Measurements from ENCODE around the gene TMPRSS3. TPM values are rescaled to one million over a fixed set of nuclear protein-coding genes. Genes with fewer than 3 reads are reported as not detected.
A peak's percentile ranks its signal among the peaks of the same experiment; 100 is the strongest.

The TMPRSS3 gene
- polyA plus RNA-seq, 1 of the 3 experiments (the other 2 are of a cell fraction): not detected

DNA sequence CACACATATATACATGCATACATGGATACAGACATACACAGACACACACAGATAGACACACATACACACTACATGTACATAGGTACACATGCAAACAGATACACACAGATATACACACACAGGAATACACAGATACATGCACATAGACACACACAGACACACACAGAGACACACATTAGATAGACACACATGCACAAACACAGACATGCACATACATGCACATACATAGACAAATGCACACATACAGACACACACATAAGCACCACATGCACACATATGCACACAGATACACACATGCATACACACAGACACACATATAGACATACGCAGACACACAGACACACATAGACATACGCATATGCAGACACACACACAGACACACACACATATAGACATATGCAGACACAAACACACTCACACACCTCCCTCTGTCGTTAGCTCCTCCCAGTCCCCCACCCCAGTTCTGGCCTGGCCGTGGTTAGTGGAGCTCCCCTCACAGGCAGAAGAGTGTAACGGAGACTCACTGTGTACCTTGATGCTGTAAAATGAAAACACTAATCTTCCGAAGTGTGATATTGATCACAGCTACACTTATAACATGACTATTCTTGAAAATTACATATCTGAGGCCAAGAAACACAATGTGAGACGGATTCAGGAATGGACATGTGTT lies 15.5 kb upstream of the TMPRSS3 start:
- DNase-seq: peak; percentile 47
- H3K4me1 ChIP-seq (ENCODE audit: control insufficient read depth in 1 of 2, insufficient read depth in 2 of 2, low read depth in 1 of 2, low read length in 1 of 2): no peaks in the 10 kb centered on the region
- H2AFZ ChIP-seq (ENCODE audit: low read depth): no peak overlapping the region
- no peaks in the 10 kb centered on the region for H3K9me2 ChIP-seq
- H3K27ac ChIP-seq (ENCODE audit: low read depth in 2 of 2, low read length in 1 of 2): no peak overlapping the region
- ChIA-PET POLR2A (no interaction called here), CTCF (interaction anchor here (0.8 to 1.7 kb wide), 3 partner anchors 10 to 267 kb away, joined by 3 to 6 read pairs (median 3); no protein-coding TSS in a partner anchor)
- no peaks in the 10 kb centered on the region for H3F3A ChIP-seq (replicated peaks; ENCODE audit: insufficient read depth)
- no peaks in the 10 kb centered on the region for H3K9me3 ChIP-seq
- H3K36me3 ChIP-seq (replicated peaks in 1 of 2; ENCODE audit: control insufficient read depth in 1 of 2, insufficient read depth in 2 of 2, low read length in 1 of 2): no peaks in the 10 kb centered on the region
- H3K4me3 ChIP-seq (ENCODE audit: low read depth in 2 of 2, low read length in 1 of 2): no peak overlapping the region
- no peak overlapping the region for H3K4me2 ChIP-seq
- TF ChIP-seq GATA2 (CRISPR knock-in tag; IDR thresholded peaks at IDR 0.05) (no peak), MXI1 (IDR thresholded peaks at IDR 0.05; ENCODE audit: low read depth, low read length) (no peak), SIN3A (IDR thresholded peaks at IDR 0.05; ENCODE audit: borderline replicate concordance, low read depth, low read length) (no peak), RCOR1 (IDR thresholded peaks at IDR 0.05; ENCODE audit: low read length) (no peak), EZH2phosphoT487 (IDR thresholded peaks at IDR 0.05; ENCODE audit: borderline replicate concordance, low read depth) (no peak), EP300 (IDR thresholded peaks at IDR 0.05; ENCODE audit: borderline replicate concordance in 1 of 2, low read depth in 1 of 2, low read length in 1 of 2) (no peak), FOSL2 (IDR thresholded peaks at IDR 0.05; ENCODE audit: borderline replicate concordance, low read depth) (no peak), TEAD4 (IDR thresholded peaks at IDR 0.05; ENCODE audit: borderline replicate concordance, insufficient read depth) (no peak), RFX5 (IDR thresholded peaks at IDR 0.05; ENCODE audit: low read length) (no peak), NFIC (IDR thresholded peaks at IDR 0.05; ENCODE audit: borderline replicate concordance) (no peak), CHD2 (IDR thresholded peaks at IDR 0.05; ENCODE audit: low read length, partially characterized antibody) (no peak), RAD21 (IDR thresholded peaks at IDR 0.05; ENCODE audit: low read length) (no peak), RXRA (IDR thresholded peaks at IDR 0.05; ENCODE audit: borderline replicate concordance, low read depth) (no peak)
- TF ChIP-seq, protein P1, sequence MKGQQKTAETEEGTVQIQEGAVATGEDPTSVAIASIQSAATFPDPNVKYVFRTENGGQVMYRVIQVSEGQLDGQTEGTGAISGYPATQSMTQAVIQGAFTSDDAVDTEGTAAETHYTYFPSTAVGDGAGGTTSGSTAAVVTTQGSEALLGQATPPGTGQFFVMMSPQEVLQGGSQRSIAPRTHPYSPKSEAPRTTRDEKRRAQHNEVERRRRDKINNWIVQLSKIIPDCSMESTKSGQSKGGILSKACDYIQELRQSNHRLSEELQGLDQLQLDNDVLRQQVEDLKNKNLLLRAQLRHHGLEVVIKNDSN (IDR thresholded peaks at IDR 0.05; ENCODE audit: borderline replicate concordance, low read depth): no peak
- TF ChIP-seq, protein P2, sequence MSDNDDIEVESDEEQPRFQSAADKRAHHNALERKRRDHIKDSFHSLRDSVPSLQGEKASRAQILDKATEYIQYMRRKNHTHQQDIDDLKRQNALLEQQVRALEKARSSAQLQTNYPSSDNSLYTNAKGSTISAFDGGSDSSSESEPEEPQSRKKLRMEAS (IDR thresholded peaks at IDR 0.05; ENCODE audit: low read depth): no peak
- TF ChIP-seq, protein P3, sequence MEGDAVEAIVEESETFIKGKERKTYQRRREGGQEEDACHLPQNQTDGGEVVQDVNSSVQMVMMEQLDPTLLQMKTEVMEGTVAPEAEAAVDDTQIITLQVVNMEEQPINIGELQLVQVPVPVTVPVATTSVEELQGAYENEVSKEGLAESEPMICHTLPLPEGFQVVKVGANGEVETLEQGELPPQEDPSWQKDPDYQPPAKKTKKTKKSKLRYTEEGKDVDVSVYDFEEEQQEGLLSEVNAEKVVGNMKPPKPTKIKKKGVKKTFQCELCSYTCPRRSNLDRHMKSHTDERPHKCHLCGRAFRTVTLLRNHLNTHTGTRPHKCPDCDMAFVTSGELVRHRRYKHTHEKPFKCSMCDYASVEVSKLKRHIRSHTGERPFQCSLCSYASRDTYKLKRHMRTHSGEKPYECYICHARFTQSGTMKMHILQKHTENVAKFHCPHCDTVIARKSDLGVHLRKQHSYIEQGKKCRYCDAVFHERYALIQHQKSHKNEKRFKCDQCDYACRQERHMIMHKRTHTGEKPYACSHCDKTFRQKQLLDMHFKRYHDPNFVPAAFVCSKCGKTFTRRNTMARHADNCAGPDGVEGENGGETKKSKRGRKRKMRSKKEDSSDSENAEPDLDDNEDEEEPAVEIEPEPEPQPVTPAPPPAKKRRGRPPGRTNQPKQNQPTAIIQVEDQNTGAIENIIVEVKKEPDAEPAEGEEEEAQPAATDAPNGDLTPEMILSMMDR (IDR thresholded peaks at IDR 0.05): no peak
- TF ChIP-seq, protein P4, sequence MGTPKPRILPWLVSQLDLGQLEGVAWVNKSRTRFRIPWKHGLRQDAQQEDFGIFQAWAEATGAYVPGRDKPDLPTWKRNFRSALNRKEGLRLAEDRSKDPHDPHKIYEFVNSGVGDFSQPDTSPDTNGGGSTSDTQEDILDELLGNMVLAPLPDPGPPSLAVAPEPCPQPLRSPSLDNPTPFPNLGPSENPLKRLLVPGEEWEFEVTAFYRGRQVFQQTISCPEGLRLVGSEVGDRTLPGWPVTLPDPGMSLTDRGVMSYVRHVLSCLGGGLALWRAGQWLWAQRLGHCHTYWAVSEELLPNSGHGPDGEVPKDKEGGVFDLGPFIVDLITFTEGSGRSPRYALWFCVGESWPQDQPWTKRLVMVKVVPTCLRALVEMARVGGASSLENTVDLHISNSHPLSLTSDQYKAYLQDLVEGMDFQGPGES (IDR thresholded peaks at IDR 0.05; ENCODE audit: low read depth, low read length): no peak
- no peaks in the 10 kb centered on the region for H3K79me2 ChIP-seq (ENCODE audit: insufficient read depth)
- H4K20me1 ChIP-seq (ENCODE audit: insufficient read depth): no peaks in the 10 kb centered on the region
- WGBS (ENCODE audit: low lambda C conversion rate): 56% methylated on average over 7 of the region's 7 CpGs
- no peaks in the 10 kb centered on the region for H3K27me3 ChIP-seq (ENCODE audit: insufficient read depth)
- no peak overlapping the region for H3K9ac ChIP-seq
